SJSA1 (cell line): ENCODE results near the gene CEP290. TPM values are rescaled to one million over a fixed set of nuclear protein-coding genes. Genes with fewer than 3 reads are reported as not detected.

ENCODE experiments used
- DNase-seq, 2 experiments: peaks; one replicate each; pipeline ENCODE4 v3.0.0-alpha.2; 2015 to 2020; ENCODE audit warnings: low spot score in 2 of 2, low read depth in 1 of 2
- H3K27ac ChIP-seq: fragments of 250-450 bp; sonication (Bioruptor Pico); 2 replicates; pipeline ENCODE4 v1.5.1; 2020; ENCODE audit warnings: mild to moderate bottlenecking, moderate library complexity
- H3K27me3 ChIP-seq: fragments of 250-450 bp; sonication (Bioruptor Pico); replicated peaks from 2 replicates; pipeline ENCODE4 v1.5.1; 2020; ENCODE audit warnings: mild to moderate bottlenecking, moderate library complexity
- H3K36me3 ChIP-seq: fragments of 250-450 bp; sonication (Bioruptor Pico); 2 replicates; pipeline ENCODE4 v1.5.1; 2020; ENCODE audit warnings: mild to moderate bottlenecking
- H3K4me1 ChIP-seq: fragments of 250-450 bp; sonication (Bioruptor Pico); replicated peaks from 2 replicates; pipeline ENCODE4 v1.6.1; 2021; ENCODE audit warnings: mild to moderate bottlenecking
- H3K4me3 ChIP-seq: fragments of 250-450 bp; sonication (Bioruptor Pico); 2 replicates; pipeline ENCODE4 v1.5.1; 2020; ENCODE audit warnings: mild to moderate bottlenecking
- H3K9me3 ChIP-seq: fragments of 250-450 bp; sonication (Bioruptor Pico); replicated peaks from 2 replicates; pipeline ENCODE4 v1.5.1; 2020; ENCODE audit warnings: mild to moderate bottlenecking
- total RNA-seq: library from RNA; depleted of rRNA; stranded (reverse); fragments of >200 nt; shearing (Covaris generic); gene quantifications from 2 replicates; pipeline ENCODE4 v1.2.3, GENCODE V29; 2014; rRNA removed

CEP290 gene
- total RNA-seq, 1 experiment from 2014 or later, result 7.9 TPM

DNA sequence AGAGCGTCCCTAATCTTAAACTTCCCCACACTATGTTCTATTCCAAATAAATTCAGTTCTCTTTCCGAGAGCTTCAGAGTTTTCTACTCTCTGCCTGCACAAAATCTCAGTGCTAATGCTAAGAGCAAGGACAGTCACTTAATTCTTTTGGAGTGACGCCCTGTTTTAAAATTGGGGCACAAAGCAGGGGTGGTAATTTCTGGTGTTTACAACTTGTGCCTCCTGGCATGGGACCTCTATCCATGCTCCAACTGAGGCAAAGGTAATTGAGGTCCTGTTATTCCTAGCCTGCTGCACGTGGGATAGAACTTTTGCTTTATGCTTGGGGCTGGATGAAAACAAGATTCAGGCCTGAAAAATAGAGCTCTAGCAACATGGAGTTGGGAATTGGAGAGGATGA lies 135.5 kb downstream of the CEP290 start:
- no peak for DNase-seq
- Histone ChIP-seq H3K27me3 (no peaks in the 10 kb centered on the region), H3K27ac (no peak overlapping the region), H3K4me1 (no peaks in the 10 kb centered on the region), H3K36me3 (no peaks in the 10 kb centered on the region), H3K9me3 (no peaks in the 10 kb centered on the region), H3K4me3 (no peak overlapping the region)

- H3K27ac ChIP-seq, result no peak overlapping the region
- no peak overlapping the region for H3K4me3 ChIP-seq
- no peaks in the 10 kb centered on the region for H3K36me3 ChIP-seq
- H3K4me1 ChIP-seq, result no peaks in the 10 kb centered on the region
- no peak for DNase-seq
- no peaks in the 10 kb centered on the region for H3K27me3 ChIP-seq
- no peaks in the 10 kb centered on the region for H3K9me3 ChIP-seq
Observed at GRCh38 chr12:88001327-88001726, 140.6 kb downstream of the CEP290 start.

Other genes starting within 250 kb of the CEP290 start
- not detected in 2 replicates for gene C12orf50, start 112.7 kb downstream of the CEP290 start, total RNA-seq
- 45.6 and 52.2 TPM in 2 replicates for gene TMTC3, start 219 bp upstream of the CEP290 start, total RNA-seq